Activated effector memory CD4-positive, alpha-beta T cell treated with anti-CD3 and anti-CD28 coated beads, Interleukin-2, amount 50 U/mL, for 16 hours (primary cell): ENCODE measurements around the gene DDX39A.

ENCODE experiments used
- DNase-seq: peaks from one replicate; pipeline ENCODE4 v3.0.0-alpha.2; 2020

Gene DDX39A

DNA sequence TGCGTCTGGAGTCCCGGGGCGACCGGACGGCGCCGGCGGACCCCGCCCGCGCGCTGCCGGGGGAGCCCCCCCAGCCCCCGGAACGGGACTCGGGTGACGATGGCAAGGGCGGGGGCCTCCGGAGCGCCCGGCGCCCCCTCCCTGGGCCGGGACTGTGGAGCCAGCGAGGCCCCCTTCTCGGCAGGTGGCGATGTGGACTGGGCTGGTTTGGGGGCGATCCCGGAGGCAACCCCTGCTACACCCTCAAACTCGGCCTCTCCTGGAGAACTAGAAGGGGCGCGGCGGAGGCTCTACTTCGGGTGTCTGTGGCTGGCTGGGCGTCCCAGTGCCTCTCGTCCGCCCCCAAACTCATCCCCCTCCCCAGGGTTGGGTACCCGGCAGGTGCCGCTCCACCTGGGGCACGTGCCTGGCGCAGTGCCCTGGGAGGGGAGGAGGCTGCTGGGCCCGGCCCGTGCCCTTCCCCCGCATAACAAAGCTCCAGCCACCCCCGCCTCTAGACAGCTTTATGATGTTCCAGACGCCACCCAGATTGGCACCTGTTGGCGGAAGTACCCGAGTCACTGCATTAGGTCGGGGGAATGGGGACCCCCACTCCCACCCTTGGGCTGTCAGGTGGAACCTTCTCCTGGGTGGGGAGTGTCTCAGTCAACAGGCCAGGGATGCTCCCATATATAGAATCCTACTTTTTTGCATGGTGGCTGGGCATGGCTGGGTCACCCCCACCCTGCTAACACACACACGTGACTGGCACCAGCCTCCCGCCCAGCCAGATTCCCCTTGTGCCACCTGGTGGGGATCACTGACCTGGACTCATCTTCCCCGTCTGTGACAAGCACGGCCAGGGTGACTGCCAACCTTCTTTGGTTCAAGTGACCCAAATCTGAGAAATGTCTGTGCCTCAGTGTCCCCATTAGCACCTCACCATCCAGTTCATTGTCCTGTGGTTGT, 14.7 kb upstream of the DDX39A start:
- peak; percentile 80 for DNase-seq

DNA sequence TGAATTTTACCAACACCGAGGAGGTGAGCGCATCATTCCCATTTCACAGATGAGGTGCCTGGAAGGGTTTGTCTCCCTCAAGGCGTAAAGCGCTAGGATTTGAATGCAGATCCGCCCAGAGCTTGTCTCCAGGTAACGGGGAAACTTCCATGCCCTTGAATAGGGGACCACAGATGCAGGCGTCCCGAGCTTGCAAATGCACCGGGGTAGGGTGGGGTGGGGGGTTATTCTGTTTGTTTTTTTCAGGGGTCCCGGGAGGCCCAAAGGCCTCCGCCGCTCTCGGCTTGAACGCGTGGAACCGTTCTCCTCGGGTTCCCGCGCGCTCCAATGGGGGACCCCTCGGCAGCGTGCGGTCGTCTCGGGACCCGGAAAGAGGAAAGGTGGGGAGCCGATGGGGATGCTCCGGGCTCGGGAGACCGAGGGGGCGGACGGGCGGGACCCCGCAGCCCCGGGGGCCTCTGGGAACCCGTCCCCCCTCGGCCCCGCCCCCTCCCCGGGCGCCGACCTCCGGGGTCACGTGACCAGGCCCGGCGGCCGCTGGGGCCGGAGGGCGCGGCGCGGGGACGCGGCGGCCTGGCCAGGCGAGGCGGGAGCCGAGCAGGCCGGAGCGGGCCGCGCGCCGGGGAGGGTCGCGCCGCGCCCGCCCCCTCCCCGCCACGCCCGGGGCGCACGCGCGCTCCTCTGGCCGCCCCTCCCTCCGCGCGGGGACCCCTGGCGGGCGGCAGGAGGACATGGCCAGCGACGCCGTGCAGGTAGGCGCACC, 13.8 kb upstream of the DDX39A start, which contains the start of gene PKN1:
TSS of gene PKN1 (plus strand) at position 516 of the 763 bp plus-strand sequence. CDS start at position 732, 216 bp downstream.
- DNase-seq, result peak; percentile 83

DNA sequence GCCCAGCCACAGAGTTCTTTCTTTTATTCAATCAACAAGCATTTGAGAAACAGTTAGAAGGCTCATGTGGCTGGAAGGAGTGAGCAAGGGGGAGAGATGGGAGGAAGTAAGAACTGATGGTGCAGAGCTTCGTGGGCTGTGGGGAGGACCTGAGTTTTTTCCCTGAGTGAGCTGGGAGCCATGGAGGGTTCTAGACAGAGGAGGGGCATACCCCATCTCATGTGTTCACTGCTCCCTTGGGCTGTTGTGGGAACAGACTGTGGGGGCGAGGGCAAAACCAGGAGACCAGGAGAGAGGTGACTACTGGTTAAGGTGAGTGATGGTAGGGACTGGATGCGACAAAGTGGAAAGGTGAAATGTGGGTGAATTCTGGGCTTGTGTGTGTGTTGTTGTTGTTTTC, 11.6 kb upstream of the DDX39A start:
- DNase-seq, result no peak

DNA sequence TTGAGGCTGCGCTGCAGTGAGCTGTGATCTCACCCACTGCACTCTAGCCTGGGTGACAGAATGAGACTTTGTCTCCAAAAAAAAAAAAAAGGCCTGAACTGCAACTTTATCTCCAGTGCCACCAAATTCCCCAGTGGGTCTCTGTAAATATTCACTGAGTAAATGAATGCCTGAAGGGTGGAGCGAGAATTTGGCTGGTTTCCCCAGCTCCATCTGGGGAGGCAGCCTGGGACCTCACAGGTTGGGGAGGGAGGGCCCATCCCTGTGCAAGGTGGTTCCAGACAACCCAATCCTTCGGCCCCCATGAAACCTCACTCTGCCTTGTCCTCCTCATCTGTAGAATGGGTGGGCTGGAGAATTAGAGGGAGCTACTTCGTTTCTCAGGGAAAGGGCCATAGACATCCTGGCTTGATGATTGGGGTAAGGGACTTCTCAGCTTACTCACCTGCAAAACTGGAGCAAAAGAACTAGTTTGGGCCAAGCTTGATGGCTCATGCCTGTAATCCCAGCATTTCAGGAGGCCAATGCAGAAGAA, 9.8 kb upstream of the DDX39A start:
- DNase-seq, result no peak

DNA sequence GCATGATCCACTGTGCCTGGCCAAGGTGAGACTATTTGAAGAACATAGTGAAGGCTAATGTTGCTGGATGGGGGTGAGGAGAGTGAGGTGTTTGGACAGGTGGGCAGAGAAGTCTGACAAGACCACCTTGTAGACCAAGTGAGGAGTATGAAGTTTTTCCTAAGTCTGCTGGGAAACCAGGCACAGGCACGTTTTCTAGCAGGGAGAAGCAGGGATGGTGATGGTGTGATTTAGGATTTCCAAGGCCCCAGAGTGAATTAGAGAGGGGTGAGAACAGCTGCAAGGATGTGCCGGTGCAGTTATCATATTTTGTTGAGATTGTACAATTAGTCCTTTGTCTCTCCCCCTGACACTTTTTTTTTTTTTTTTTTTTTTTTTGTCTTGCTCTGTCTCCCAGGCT, 8.3 kb upstream of the DDX39A start:
- DNase-seq, result no peak

DNA sequence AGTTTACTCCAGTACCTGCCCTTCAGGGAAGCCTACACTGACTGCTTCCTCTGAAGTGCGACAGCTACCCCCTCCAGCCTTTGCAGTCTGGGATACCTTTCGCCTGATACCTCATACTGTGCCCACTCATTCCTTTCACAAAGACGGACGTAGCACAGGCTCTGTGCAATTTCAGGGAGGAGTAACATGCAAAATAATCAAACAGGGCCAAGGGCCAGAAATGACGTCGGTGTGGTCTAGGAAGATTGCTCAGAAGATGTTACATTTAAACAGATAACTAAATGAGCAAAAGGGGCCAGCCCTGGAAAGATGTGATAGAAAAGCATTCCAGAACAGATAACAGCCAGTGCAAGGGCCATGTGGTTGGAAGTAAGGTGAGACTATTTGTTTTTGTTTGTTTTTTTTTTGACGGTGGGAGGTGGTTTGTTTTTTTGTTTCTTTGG, 6.6 kb upstream of the DDX39A start:
- no peak for DNase-seq

DNA sequence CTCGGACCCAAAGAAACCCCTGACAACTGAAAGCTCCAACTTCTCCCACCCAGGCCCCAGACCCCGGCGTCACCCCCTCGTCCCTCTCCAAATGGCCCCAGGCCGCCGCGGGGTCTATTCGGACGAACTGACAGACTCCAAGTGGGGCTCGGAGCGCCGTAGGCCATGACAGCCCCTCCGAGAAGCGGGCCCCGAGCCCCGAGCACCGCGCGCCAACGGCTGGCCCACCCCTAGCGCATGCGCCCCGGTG, 360 bp downstream of the DDX39A start:
- DNase-seq, result peak; percentile 95

DNA sequence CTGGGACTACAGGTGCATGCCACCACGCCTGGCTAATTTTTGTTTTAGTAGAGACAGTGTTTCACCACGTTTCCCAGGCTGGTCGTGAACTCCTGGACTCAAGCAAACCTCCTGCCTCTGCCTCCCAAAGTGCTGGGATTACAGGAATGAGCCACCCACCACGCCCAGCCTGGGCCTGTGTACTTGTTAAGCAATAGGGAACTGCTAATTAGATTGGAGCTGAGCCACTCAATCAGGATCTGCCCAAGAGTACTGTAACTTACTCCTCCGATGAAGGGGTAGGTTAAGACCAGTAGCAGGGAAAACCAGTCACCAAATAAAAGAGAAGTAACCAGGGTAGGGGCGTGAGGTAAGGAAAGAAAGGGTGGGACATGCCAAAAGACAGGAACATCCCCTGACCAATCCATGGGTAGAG, 2.3 kb downstream of the DDX39A start:
- peak; percentile 64 for DNase-seq

DNA sequence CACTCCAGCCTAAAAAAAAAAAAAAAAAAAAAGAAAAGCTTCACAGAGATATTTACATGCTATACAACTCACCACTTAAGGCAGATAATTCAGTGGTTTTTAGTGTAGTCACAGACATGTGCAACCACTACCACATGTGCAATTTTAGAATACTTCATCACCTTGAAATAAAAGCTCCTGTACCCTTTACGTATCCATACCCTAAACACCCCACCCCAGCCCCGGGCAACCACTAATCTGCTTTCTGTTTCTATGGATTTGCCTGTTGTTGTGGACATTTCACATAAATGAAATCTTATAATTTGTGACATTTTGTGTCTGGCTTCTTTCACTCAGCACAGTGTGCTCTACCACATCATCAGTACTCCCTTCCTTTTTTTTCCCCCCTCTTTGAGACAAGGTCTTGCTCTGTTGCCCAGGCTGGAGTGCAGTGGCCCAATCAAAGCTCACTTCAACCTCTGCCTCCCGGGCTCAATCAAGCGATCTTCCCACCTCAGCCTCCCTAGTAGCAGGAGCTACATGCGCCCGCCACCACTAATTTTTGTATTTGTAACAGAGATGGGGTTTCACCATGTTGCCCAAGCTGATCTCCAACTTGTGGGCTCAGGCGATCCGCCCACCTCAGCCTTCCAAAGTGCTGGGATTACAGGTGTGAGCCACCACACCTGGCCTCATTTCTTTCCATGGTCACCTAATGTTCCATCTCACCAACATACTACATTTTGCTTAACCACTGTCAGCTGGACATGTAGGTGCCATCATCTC, 4.0 kb downstream of the DDX39A start:
- DNase-seq, result no peak

DNA sequence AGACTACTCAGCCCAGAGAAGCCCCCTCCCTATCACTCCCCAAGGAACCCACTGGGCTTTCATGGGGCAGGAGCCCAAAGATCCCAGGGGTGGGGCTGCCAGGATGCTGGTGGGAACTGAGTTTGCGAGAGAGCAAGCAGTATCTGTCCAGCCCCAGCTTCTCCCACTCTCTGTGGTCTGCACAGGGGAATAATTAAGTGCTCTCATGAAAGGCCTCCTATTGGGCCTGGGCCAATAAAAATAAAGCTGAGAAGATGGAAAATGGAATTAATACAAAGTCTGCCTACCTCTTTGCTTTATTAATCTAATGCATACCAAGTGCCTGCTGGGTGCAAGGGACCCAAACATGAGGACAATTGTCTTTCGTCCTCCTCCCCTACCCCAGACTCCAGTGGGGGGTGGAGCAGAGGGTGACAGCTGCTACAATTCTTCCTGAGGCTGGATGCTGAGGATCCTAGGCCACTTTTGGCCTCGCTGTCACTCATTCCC, 5.4 kb downstream of the DDX39A start:
- no peak for DNase-seq

DNA sequence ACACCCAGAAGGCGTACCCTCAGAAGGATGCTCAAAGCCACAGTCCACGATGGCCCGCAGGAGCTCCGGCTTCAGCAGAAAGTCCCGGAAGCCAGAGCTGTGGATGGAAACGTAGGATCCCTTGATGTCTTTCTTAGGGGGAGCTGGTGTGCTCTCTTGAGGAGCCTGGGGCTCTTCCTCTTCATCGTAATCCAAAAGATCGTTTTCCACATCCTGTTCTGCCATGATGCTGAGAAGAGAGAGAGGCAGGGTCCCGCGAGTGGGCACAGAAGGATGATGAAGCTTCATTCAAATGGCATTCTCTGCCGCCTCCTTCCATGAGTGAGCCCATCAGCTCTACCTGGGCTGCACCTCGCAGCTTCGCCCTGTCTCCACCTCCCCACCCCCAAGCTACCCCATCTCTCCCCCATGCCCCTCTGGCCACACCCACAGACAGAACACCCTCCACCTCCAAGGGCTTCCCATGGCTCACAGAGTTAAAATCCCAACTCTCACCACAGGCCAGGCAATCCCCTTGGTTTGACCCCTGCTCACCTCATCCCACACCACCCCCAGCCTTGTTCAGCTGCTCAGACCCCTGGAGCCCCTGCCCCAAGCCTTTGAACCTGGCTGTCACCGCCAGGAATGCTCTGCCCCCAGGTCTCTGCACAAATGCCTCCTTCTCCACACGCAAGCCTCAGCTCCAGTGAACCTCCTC, 6.0 kb downstream of the DDX39A start:
- no peak for DNase-seq

DNA sequence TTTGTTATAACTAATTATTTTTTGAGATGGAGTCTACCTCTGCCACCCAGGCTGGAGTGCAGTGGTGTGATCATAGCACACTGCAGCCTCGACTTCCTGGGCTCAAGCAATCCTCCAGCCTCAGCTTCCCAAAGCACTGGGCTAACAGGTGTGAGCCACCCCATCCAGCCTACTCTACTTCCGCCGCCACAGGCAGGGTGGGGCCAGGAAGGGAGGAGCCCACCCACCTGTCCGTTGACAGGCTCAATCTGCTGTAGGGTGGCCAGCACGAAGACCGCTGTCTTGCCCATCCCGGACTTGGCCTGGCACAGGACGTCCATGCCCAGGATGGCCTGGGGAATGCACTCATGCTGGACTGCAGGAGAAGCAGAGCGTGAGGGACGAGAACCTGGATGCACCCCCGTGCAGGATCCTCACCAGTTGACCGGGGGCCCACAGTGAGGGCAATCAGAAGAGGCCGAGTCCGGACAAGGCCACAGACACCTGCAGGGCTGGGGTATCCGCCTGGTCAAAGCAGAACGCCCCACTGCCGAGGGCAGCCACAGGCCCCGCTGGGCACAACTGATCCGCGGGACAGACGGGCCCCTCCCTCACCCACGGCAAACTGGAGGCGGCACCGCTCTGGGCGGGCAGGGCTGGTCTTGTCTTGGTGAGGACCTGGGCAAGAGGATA, 6.7 kb downstream of the DDX39A start:
- peak; percentile 65 for DNase-seq

DNA sequence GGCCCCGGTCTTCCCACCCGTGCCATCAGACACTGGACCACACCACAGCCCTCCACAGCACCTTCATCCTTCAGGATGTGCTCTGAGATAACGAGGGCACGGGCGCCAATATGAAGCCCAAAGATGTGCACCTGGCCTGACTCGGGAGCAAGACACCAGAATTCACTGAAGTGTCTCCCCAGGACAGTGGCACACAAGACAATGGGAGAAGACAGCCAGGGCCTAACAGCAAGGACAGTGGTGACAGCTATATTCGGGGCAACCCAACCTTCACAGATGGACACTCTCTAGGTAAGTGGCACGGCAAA, 7.2 kb downstream of the DDX39A start:
- no peak for DNase-seq

DNA sequence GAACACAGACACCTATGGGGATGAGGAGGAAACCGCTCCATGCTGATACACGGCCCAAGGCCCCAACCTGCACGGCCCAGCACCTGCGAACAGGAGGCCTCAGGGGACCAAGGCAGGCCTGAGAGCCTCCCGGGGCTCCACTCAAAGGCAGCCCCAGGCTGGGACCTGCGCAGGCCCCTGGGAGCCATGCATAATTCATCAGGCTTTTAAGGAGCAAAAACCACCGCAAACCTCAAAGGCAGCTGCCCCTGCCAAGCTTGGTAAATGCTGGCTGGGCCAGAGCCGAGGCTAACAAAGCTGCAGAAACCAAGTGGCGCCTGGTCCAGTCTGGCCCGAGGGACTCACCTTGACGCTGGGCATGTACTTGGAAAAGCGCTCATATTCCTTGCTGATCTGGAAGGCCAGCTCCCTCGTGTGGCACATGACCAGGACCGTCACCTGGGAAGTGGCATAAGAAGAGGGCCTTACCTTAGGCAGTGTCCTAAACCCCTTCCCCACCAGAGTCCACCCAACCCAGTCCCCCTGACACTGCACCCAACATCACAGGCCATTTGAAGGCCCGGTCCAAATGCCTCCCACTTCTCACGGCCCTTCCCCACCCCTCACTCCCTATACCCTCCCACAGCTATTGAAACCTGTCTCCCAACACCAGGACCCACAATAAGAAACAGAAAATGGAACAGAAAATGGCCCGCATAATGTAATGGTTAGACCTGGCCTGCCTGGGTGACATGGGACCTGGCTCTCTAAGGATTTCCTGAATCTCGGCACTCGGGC, 7.8 kb downstream of the DDX39A start:
- DNase-seq, result no peak

DNA sequence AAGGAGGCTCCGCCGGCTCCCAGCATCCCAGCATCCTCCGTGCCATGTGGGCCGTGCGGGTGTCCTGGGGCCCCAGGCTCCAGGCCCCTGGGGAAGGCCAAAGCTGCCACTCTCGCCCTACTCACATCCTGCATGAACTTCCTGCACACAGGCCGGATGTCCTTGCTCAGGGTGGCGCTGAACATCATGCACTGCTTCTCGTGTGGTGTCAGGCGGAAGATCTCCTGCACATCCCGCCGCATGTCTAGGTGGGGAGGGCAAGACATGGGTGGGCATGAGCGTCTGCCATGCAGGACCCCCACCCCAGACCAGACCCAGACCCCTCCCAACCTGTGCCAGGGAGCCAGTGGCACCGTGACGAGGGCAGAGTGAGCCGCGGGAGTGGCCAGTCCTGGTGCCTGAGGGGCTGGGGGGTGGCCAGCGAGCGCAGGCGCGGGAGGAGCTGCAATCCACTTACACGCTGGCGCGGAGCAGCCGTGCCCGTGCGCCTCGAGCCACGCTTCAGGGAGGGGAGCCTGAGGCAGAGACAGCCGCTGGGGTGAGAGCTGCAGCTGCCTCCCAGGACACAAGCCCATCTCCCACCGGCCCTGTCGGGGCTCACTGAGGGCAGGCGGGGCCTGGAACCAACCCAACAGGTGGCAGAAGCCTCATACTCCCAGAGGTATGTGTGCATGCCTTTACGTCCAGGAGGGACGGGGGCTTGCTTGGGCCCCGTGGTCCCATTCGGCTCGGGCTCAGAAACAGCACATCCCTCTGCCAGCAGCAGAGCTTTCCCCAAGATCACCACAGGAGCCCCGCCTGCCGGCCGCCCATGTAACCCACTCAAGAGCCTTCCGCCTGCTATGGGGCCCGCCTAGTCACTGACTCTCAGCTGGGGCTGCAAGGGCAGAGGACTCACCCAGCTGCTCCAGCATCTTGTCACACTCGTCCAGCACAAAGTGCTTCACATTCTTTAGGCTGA, 8.8 kb downstream of the DDX39A start:
- DNase-seq, result peak; percentile 78

DNA sequence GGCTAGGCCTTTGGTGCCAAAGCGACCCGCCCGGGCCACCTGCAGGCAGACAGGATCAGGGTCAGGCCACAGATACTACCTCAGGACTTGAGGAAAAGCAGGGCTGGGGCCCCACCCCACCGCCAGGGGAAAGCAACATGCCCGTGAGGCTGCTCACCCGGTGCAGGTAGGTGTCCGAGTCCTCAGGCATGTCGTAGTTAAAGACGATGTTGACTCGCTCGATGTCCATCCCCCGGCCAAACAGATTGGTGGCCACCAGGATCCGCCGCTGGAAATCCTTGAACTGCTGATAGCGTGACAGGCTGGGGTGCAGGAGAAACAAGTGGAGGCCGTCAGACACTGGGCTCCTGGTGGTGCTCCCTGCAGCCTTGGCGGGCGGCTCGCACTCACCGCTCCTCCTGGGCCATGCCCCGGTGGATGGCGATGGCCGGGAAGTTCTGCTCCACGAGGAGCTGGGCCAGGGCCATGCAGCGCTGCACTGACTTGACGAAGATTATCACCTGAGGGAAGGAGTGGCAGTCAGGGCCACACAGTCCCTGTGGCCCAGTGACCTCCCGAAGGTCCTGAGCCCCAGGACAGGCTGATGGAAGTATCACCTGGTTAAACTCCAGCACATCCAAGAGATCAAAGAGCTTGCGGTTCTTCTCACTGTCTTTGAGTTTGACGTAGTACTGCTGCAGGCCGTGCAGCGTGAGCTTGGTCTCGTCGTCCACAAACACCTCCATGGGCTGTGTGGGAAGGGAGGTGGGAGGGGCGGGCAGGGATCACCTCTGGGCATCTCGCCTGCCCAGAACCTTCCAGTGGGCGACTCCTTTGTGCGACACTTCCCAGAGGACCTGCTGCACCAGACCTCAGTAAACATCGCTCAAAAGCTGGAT, 9.8 kb downstream of the DDX39A start:
- peak; percentile 69 for DNase-seq

DNA sequence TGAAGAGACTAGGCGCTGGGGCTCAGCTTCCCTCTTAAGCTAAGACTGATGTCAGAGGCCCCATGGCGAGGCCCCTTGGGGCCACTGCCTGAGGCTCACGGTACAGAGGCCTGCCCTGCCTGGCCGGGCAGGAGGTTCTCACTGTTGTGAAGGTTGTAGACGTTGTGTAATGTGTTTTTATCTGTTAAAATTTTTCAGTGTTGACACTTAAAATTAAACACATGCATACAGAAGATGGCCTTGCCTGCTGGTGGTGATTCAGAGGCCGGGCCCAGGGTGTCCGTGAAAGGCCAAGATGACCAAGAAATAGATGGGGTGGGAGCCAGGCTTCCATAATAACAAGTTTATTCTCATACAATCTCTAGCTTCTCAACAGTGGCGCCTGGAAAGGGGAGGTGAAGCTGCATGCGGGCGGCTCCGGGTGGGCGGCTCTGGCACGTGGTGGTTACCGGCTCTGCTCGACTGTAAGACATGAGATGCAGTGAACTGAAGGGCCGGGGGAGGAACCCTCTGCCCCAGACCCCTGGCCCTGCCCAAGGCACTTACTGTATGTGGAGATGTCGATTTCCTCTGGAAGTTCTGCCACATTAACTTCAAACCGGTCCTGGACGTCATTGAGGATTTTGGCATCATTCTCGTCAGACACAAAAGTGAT, 10.5 kb downstream of the DDX39A start:
- DNase-seq, result peak; percentile 71
